22Rv1 (cell line): ENCODE results near the gene STEAP1B.
"Not testable (repeated sequence)": the region's sequence is repeated elsewhere in the genome, so short reads cannot be mapped to it uniquely, and the experiment has no call there.

Source experiments
- CTCF ChIP-seq: fragments of 450-650 bp; IDR thresholded peaks from 2 replicates; pipeline ENCODE4 v1.5.1; 2017; ENCODE audit warnings: mild to moderate bottlenecking
- ZFX ChIP-seq: fragments of 450-650 bp; IDR thresholded peaks from 2 replicates; pipeline ENCODE4 v1.6.1; 2017; ENCODE audit warnings: antibody characterized with exemption, borderline replicate concordance

- not testable (repeated sequence) for TF ChIP-seq CTCF, ZFX
These were observed 28.5 kb upstream of the STEAP1B start for GRCh38 chr7:22528537-22528936.
